Stimulated activated CD4-positive, alpha-beta T cell treated with anti-CD3 and anti-CD28 coated beads, Interleukin-2, amount 100 ng/mL, for 4 hours (primary cell): ENCODE data around the gene AK4.

ENCODE experiments used
- DNase-seq: peaks from one replicate; pipeline ENCODE4 v3.0.0-alpha.2; 2020; ENCODE audit warnings: low read depth

Gene AK4

DNA sequence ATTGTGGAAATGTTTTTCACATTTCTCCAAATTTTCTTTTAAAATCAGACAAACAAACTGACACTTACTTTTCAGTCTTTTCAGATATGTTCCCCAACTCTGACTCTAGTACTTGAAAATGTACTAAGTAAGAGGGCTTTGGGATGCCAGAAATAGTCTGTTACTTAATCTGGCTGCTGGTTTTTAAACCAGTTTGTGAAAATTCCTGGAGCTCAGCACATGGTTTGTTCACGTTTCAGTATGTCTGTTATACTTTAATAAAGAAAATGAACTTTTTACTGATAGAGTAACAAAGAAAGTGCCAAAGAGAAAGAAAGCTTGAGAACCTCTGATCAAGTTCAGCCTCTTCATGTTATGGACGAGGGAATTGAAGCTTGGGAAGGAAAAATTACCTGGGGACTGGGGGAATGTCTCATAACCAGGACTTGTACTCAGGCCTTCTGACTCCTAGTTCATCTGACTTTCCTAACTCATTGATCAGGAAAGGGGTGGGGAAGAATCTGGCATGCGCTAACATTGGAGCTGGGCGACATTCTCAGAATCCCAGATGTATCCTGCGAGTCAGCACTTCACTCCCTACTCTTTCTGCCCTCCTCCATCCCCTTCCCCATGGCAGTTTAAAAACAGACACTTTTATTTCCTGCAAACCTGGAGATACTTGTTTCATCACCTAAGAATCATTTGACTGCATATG lies 130.5 kb downstream of the AK4 start:
- no peak for DNase-seq

- no peak for DNase-seq
Observed at GRCh38 chr1:65279070-65279779, 131.2 kb downstream of the AK4 start.
